ENCODE measurements around the gene PTPN6.

DNA sequence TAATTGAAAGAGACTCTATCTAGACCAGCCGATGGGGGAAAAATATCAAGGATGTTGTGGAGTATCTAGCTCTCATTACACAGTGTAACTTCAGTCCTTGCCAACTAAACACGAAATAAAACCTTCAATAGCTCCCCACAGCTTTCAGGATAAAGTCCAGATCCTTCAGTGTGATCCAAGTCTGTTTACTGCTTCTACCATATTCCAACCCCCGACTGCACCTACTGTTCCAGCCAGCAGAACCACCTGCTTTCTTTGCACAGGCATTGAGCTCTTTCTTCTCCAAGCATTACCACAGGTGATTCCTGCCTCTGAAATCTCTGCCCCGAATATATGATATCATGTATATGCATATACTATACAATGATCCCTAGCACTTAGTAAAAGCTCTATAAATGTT is 48.7 kb upstream of the PTPN6 start:
- TF ChIP-seq, protein P1, sequence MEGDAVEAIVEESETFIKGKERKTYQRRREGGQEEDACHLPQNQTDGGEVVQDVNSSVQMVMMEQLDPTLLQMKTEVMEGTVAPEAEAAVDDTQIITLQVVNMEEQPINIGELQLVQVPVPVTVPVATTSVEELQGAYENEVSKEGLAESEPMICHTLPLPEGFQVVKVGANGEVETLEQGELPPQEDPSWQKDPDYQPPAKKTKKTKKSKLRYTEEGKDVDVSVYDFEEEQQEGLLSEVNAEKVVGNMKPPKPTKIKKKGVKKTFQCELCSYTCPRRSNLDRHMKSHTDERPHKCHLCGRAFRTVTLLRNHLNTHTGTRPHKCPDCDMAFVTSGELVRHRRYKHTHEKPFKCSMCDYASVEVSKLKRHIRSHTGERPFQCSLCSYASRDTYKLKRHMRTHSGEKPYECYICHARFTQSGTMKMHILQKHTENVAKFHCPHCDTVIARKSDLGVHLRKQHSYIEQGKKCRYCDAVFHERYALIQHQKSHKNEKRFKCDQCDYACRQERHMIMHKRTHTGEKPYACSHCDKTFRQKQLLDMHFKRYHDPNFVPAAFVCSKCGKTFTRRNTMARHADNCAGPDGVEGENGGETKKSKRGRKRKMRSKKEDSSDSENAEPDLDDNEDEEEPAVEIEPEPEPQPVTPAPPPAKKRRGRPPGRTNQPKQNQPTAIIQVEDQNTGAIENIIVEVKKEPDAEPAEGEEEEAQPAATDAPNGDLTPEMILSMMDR (IDR thresholded peaks at IDR 0.05; ENCODE audit: low read length), result no peak
- TF ChIP-seq EZH2 (optimal IDR thresholded peaks at IDR 0.05; ENCODE audit: low read depth, low read length) (no peak), EZH2phosphoT487 (IDR thresholded peaks at IDR 0.05; ENCODE audit: low read length) (no peak)
